Lower leg skin (tissue), 3 donors: Measurements from ENCODE around the gene CLCA2.
"Not testable (repeated sequence)": the region's sequence is repeated elsewhere in the genome, so short reads cannot be mapped to it uniquely, and the experiment has no call there.

Experiments used
- POLR2A ChIP-seq, 2 donors: fragments of 450-650 bp; IDR thresholded peaks; one replicate each; pipeline ENCODE4 v1.6.1; 2016 to 2017; ENCODE audit warnings: antibody characterized with exemption in 2 of 2, mild to moderate bottlenecking in 1 of 2, moderate library complexity in 1 of 2
- TF ChIP-seq, protein P1 (sequence below), 3 donors: fragments of 450-650 bp; IDR thresholded peaks; one replicate each; pipeline ENCODE4 v1.5.1; 2016; ENCODE audit warnings: antibody characterized with exemption in 3 of 3, mild to moderate bottlenecking in 3 of 3, moderate library complexity in 2 of 3

DNA sequence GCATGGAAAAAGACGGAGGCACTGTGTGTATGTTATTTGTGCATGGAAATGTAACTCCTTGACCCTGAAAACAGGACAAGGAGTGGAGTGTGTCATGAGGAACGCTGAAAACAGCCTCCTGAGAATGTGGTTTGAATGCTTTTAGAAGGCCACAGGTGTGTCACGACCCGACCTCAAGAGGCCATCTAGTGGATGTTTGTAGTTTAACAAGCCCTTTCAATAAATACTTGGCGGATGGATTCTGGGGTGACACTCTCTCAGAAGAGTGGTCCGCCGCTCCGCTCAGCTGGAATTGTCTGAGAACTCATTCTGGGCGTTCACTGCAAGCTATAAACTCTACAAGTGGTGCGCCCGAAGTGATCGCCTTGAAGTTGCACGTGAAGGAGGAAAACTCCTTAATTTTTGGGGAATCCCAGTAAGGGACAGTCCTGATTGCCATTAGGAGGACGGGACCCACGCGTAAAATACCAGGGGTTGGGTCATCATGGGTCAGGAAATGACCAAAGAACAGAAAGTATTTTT is 78.2 kb downstream of the CLCA2 start:
- TF ChIP-seq, protein P1, sequence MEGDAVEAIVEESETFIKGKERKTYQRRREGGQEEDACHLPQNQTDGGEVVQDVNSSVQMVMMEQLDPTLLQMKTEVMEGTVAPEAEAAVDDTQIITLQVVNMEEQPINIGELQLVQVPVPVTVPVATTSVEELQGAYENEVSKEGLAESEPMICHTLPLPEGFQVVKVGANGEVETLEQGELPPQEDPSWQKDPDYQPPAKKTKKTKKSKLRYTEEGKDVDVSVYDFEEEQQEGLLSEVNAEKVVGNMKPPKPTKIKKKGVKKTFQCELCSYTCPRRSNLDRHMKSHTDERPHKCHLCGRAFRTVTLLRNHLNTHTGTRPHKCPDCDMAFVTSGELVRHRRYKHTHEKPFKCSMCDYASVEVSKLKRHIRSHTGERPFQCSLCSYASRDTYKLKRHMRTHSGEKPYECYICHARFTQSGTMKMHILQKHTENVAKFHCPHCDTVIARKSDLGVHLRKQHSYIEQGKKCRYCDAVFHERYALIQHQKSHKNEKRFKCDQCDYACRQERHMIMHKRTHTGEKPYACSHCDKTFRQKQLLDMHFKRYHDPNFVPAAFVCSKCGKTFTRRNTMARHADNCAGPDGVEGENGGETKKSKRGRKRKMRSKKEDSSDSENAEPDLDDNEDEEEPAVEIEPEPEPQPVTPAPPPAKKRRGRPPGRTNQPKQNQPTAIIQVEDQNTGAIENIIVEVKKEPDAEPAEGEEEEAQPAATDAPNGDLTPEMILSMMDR (IDR thresholded peaks at IDR 0.05), result peak in 1 of 3 donors; percentile 9
- TF ChIP-seq POLR2A (IDR thresholded peaks at IDR 0.05), result not testable (repeated sequence)
